Epithelial cell of esophagus (primary cell): ENCODE results near the gene ZXDC.

Experiments used
- DNase-seq: peaks from one replicate; pipeline ENCODE4 v3.0.0; 2010; ENCODE audit warnings: low read depth
- H3K4me3 ChIP-seq: 2 replicates; pipeline ENCODE4 v1.5.1; 2011; ENCODE audit warnings: mild to moderate bottlenecking, low read length, control low read depth
- CTCF ChIP-seq: IDR thresholded peaks from 2 replicates; pipeline ENCODE4 v1.5.1; 2011; ENCODE audit warnings: low read depth, mild to moderate bottlenecking, low read length, control low read depth, inconsistent platforms; ENCODE audit not compliant: insufficient read depth; ENCODE audit errors: missing control alignments

Gene ZXDC

GRCh38 chr3:126396536-126396935 is 79.2 kb downstream of the ZXDC start:
- H3K4me3 ChIP-seq: no peak overlapping the region
- no peak for TF ChIP-seq CTCF

GRCh38 chr3:126395846-126396513 is 79.7 kb downstream of the ZXDC start:
- TF ChIP-seq CTCF: no peak
- no peak overlapping the region for H3K4me3 ChIP-seq
- DNase-seq: no peak

More at GRCh38 chr3:126396536-126396935, 79.2 kb downstream of the ZXDC start:
- DNase-seq: no peak

- TF ChIP-seq CTCF: no peak
- H3K4me3 ChIP-seq: no peak overlapping the region
- no peak for DNase-seq
These were observed 80.7 kb downstream of the ZXDC start for GRCh38 chr3:126394977-126395321.

GRCh38 chr3:126394179-126394976 is 81.3 kb downstream of the ZXDC start, which contains the start of gene CFAP100:
Gene CFAP100 (plus strand): TSS chr3:126394909. CDS start chr3:126396001, 1,092 bp downstream.
- no peak within 1 kb of the TSS for H3K4me3 ChIP-seq
- no peak for TF ChIP-seq CTCF
- DNase-seq: peak; percentile 22

- no peak for TF ChIP-seq CTCF
- no peak overlapping the region for H3K4me3 ChIP-seq
- DNase-seq: no peak
These were observed 82.1 kb downstream of the ZXDC start for GRCh38 chr3:126393563-126393962.

- DNase-seq: no peak
- H3K4me3 ChIP-seq: no peak overlapping the region
- TF ChIP-seq CTCF: no peak
These were observed 83.4 kb downstream of the ZXDC start for GRCh38 chr3:126392246-126392645.

GRCh38 chr3:126391631-126392030 is 84.1 kb downstream of the ZXDC start:
- DNase-seq: no peak
- no peak for TF ChIP-seq CTCF
- H3K4me3 ChIP-seq: no peak overlapping the region
